Measurements from ENCODE around the gene TFAP2B.

TFAP2B gene

DNA sequence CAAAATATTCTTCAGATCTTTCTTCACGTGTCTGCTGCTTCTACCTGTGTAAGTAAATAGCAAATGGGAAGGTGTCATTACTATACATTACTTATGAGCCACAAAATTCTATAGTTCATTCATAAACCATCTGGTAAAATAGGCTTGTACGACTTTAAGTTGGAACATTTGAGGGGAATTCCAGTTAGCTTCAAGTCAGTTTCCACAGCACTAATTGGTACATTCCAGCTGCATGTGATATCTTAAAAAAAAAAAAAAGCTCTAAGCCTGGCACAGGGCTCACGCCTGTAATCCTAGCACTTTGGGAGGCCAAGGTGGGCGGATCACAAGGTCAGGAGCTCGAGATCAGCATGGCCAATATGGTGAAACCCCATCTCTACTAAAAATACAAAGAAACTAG, 23.1 kb upstream of the TFAP2B start:
- H3K9me3 ChIP-seq (ENCODE audit: insufficient read depth, low read length), result no peaks in the 10 kb centered on the region
- H3K9me2 ChIP-seq (replicated peaks; ENCODE audit: insufficient read depth, low read length), result no peaks in the 10 kb centered on the region
- H4K20me1 ChIP-seq (ENCODE audit: low read depth, low read length), result no peaks in the 10 kb centered on the region
- no peaks in the 10 kb centered on the region for H3K79me2 ChIP-seq (ENCODE audit: insufficient read depth, low read length)
- H3K27me3 ChIP-seq (ENCODE audit: low read length), result no peaks in the 10 kb centered on the region; the same call in 1 of the 2 replicates
- H3K4me2 ChIP-seq (ENCODE audit: low read depth, low read length, poor library complexity, severe bottlenecking), result no peak overlapping the region
- H3K27ac ChIP-seq (ENCODE audit: low read depth, low read length), result no peak overlapping the region
- no peak overlapping the region for H3K4me3 ChIP-seq (ENCODE audit: insufficient read depth, low read length, poor library complexity, severe bottlenecking)
- no peak overlapping the region for H3K9ac ChIP-seq (ENCODE audit: low read length)
- no peak overlapping the region for H2AFZ ChIP-seq (ENCODE audit: low read depth, low read length, severe bottlenecking)
- no peak for TF ChIP-seq EZH2phosphoT487 (conservative IDR thresholded peaks at IDR 0.05; ENCODE audit: low read length)
- TF ChIP-seq CTCF (IDR thresholded peaks at IDR 0.05; ENCODE audit: insufficient read depth, low read length, poor library complexity, severe bottlenecking), result no peak
- H3K36me3 ChIP-seq (ENCODE audit: low read length), result no peaks in the 10 kb centered on the region
- H3F3A ChIP-seq (ENCODE audit: insufficient read depth), result no peaks in the 10 kb centered on the region

DNA sequence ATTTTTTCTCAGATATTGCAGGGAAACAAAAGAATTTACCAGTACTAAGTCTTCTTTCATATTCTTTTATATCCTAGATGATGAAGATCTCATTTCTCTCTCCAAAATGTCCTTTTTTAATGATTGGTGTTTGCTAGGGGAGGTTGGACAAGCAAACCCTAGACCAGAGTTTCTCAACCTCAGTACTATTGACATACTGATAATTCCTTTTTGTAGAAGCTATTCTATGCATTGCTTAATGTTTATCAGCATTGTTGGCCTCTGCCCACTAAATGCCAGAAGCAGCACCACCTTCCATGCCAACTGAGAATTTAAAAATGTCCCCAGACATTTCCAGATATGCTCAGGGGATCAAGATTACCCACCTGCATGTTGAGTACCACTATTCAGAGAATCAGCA, 14.4 kb upstream of the TFAP2B start:
- no peak overlapping the region for H3K4me2 ChIP-seq (ENCODE audit: low read depth, low read length, poor library complexity, severe bottlenecking)
- no peaks in the 10 kb centered on the region for H3K9me3 ChIP-seq (ENCODE audit: insufficient read depth, low read length)
- no peaks in the 10 kb centered on the region for H3K9me2 ChIP-seq (replicated peaks; ENCODE audit: insufficient read depth, low read length)
- H3K27me3 ChIP-seq (ENCODE audit: low read length), result no peaks in the 10 kb centered on the region
- no peaks in the 10 kb centered on the region for H4K20me1 ChIP-seq (ENCODE audit: low read depth, low read length)
- no peak overlapping the region for H3K9ac ChIP-seq (ENCODE audit: low read length)
- no peak overlapping the region for H3K4me3 ChIP-seq (ENCODE audit: insufficient read depth, low read length, poor library complexity, severe bottlenecking)
- no peak overlapping the region for H3K27ac ChIP-seq (ENCODE audit: low read depth, low read length)
- H3K36me3 ChIP-seq (ENCODE audit: low read length), result no peaks in the 10 kb centered on the region
- H2AFZ ChIP-seq (ENCODE audit: low read depth, low read length, severe bottlenecking), result no peak overlapping the region
- no peak for TF ChIP-seq EZH2phosphoT487 (conservative IDR thresholded peaks at IDR 0.05; ENCODE audit: low read length)
- TF ChIP-seq CTCF (IDR thresholded peaks at IDR 0.05; ENCODE audit: insufficient read depth, low read length, poor library complexity, severe bottlenecking), result no peak
- H3K79me2 ChIP-seq (ENCODE audit: insufficient read depth, low read length), result no peaks in the 10 kb centered on the region
- no peaks in the 10 kb centered on the region for H3F3A ChIP-seq (ENCODE audit: insufficient read depth)

DNA sequence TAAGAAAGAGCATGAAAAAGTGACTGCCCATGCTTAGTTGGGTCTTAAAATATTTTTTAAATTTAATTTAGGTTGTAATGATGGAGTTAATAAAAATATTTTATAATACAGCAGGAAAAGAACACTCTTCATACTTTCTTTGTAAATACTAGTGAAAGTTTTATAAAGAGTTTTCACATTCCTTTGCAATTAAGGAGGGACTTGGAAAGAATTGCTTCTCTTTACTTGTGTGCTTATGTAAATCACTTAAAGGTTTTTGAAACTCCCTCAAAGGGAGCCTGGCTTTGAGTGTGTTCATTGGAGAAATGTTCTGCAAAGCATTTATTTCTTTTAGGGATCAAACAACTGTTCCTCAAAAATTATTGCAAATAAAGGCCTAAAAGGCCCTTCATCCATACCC, 11.6 kb upstream of the TFAP2B start:
- Histone ChIP-seq H3K4me3 (ENCODE audit: insufficient read depth, low read length, poor library complexity, severe bottlenecking) (no peak overlapping the region), H3K36me3 (ENCODE audit: low read length) (no peaks in the 10 kb centered on the region), H3F3A (ENCODE audit: insufficient read depth) (no peaks in the 10 kb centered on the region), H2AFZ (ENCODE audit: low read depth, low read length, severe bottlenecking) (no peak overlapping the region), H3K9me3 (ENCODE audit: insufficient read depth, low read length) (no peaks in the 10 kb centered on the region), H3K27me3 (ENCODE audit: low read length) (no peaks in the 10 kb centered on the region), H3K9ac (ENCODE audit: low read length) (no peak overlapping the region), H3K4me2 (ENCODE audit: low read depth, low read length, poor library complexity, severe bottlenecking) (no peak overlapping the region), H4K20me1 (ENCODE audit: low read depth, low read length) (no peaks in the 10 kb centered on the region), H3K27ac (ENCODE audit: low read depth, low read length) (no peak overlapping the region), H3K9me2 (replicated peaks; ENCODE audit: insufficient read depth, low read length) (no peaks in the 10 kb centered on the region), H3K79me2 (ENCODE audit: insufficient read depth, low read length) (no peaks in the 10 kb centered on the region)
- TF ChIP-seq CTCF (IDR thresholded peaks at IDR 0.05; ENCODE audit: insufficient read depth, low read length, poor library complexity, severe bottlenecking) (no peak), EZH2phosphoT487 (conservative IDR thresholded peaks at IDR 0.05; ENCODE audit: low read length) (no peak)
